ENCODE measurements around the gene IL1RL1. TPM values are rescaled to one million over a fixed set of nuclear protein-coding genes. Genes with fewer than 3 reads are reported as not detected.

IL1RL1 gene
- 0.40 and 1.3 TPM in 2 replicates for total RNA-seq

GRCh38 chr2:102310964-102311640, at the start of gene IL1RL1:
Gene IL1RL1, plus strand, starts transcription at chr2:102311563. Its CDS starts 26,702 bp downstream, at chr2:102338265.
- no peak for DNase-seq (ENCODE audit: low read depth in 2 of 2)

GRCh38 chr2:102262216-102263129, 48.9 kb upstream of the IL1RL1 start:
- no peak for DNase-seq (ENCODE audit: low read depth in 2 of 2)

GRCh38 chr2:102264952-102265351, 46.4 kb upstream of the IL1RL1 start:
- no peak for DNase-seq (ENCODE audit: low read depth in 2 of 2)

DNA sequence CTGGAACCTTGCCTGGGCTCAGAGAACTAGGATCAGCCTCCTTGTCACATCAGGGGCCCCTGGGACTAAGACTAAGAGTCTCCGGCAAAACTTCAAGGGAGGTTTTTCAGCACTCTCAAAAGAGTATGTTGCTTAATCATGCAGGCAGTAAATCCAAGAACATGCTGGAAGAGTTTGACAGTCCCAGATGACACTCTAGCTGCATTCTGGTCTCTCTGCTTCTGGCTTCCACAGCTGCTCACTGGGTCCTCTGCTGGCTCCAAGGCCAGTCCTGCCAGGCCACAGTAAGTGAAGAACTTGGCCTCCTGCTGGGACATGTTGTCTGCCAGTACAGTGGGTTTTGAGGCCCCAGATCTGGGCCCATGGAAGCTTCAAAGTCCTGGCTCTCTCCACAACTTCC, 45.2 kb upstream of the IL1RL1 start:
- DNase-seq (ENCODE audit: low read depth in 2 of 2) = no peak

DNA sequence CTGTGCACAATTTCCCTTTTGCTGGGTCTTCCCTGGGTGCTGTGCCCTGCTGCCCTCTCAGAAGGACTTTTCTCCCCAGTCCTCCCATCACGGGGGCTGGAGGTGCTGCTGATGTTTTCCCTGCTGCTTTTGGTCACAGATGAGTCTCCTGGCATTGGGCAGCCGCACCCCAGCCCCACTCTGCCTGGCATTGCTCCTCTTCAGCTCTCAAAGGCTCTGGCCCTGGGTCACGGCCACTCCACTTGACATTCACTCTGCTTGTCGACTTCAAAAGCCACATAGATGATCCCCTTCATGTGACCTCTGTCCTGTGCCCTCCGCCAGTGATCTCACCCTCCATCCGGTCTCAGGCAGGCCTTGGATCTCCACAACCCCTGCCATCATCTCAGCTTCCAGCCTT, 43.6 kb upstream of the IL1RL1 start:
- no peak for DNase-seq (ENCODE audit: low read depth in 2 of 2)

GRCh38 chr2:102268510-102269199, 42.7 kb upstream of the IL1RL1 start:
- no peak for DNase-seq (ENCODE audit: low read depth in 2 of 2)

DNA sequence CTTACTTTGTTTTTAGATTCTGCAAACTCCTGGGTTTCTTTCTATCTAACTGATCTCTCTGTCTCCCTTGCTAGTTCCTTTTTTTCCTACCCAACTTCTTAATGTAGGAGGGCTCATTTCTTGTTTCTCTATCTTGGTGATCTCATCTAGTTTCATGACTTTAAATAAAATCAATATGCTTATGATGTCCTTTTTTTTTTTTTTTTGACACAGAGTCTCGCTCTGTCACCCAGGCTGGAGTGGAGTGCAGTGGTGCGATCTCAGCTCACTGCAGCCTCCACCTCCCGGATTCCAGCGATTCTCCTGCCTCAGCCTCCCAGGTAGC, 42.2 kb upstream of the IL1RL1 start:
- DNase-seq (ENCODE audit: low read depth in 2 of 2) = no peak

- DNase-seq (ENCODE audit: low read depth in 2 of 2) = no peak
Measured at GRCh38 chr2:102271844-102272243, 39.5 kb upstream of the IL1RL1 start.

- DNase-seq (ENCODE audit: low read depth in 2 of 2) = peak in 1 of 2 donors; percentile 66
Measured at GRCh38 chr2:102273619-102274211, 37.6 kb upstream of the IL1RL1 start.

DNA sequence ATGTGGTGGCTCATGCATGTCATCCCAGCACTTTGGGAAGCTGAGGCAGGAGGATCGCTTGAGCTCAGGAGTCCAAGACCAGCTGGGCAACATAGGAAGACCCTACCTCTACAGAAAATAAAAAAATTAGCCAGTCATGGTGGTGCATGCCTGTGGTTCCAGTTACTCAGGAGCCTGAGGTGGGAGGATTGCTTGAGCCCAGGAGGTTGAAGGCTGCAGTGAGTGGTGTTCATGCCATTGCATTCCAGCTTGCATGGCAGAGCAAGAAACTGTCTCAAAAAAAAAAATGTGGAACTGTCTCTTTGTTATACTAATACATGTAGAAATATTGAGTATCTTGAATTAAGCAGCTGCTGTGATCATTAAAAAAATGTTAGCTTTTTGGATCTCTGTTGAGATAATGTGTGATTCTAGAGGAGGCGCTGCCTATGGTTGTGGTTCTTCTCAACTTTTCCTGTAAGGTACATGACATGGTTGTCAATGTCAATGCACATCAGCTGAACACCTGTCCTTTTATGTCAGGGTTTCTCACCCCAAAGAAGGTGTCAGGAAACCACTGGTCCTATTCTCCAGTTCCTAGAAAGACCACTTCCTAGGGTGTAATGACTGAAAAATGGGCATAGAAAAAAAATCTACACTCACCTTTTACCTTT, 34.7 kb upstream of the IL1RL1 start:
- DNase-seq (ENCODE audit: low read depth in 2 of 2) = no peak

DNA sequence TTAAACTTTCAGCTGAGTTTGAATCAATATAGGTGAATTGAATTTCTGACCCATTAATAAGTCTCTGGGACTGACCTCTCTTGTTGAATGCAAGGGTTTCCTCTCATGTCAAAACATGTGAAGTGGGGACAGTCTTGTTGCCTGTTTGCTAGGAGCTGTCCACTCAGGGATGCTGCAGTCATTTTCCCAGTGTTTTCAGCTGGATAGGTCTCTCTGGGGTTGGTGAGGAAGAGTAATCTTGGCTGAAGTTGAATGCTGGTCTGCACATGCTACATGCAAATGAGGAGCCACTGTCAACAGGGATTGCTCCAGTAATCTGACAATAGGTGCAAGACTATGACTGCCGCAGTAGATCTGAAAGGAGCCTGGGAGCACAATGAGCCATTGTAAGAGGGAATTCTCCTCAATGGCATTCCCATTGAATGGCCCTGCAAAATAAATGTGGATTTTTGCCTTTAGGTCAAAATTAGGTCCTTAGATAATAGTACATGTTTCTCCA, 34.1 kb upstream of the IL1RL1 start:
- DNase-seq (ENCODE audit: low read depth in 2 of 2) = no peak

GRCh38 chr2:102278720-102279390, 32.5 kb upstream of the IL1RL1 start:
- no peak for DNase-seq (ENCODE audit: low read depth in 2 of 2)

GRCh38 chr2:102279391-102279735, 32.0 kb upstream of the IL1RL1 start:
- no peak for DNase-seq (ENCODE audit: low read depth in 2 of 2)

DNA sequence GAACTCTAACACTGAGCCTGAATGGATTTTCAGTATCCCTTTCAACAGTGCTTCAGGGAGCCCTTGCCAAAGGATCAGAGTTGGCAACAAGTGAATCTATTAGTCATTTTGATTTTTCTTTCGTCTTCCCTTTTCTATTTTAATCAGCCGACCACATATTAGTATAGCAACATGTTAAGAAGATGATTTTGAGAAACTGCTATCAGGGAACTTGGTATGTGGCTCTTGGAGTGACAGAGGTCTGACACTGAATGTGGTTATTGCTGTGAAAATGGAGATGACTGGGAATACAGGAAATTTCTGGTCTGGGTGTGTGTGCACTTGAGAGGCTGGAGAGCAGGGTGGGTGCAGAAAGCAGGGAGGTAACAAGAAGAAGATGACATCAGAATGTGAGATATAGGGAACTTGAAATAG, 28.7 kb upstream of the IL1RL1 start:
- DNase-seq (ENCODE audit: low read depth in 2 of 2) = no peak

- no peak for DNase-seq (ENCODE audit: low read depth in 2 of 2)
Measured at GRCh38 chr2:102283996-102284395, 27.4 kb upstream of the IL1RL1 start.

GRCh38 chr2:102284611-102285010, 26.8 kb upstream of the IL1RL1 start:
- no peak for DNase-seq (ENCODE audit: low read depth in 2 of 2)

DNA sequence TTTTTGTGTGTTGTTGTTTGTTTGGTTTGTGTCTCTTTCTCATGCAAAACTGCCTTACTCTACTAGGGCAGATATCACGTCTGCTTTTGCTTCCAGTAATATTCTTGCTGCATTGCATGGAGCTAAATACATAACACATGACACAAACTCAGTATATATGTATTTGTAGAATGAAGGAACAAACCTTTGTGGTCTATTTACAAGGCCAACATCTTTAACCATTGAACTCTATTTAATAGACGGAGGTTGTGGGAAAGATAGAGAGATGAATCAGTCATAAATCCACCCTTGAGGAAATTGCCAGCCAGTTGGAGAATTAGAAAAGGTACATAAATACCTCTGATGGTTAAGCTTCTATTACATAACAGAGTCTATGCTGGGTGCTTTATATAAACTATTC, 26.0 kb upstream of the IL1RL1 start:
- no peak for DNase-seq (ENCODE audit: low read depth in 2 of 2)

DNA sequence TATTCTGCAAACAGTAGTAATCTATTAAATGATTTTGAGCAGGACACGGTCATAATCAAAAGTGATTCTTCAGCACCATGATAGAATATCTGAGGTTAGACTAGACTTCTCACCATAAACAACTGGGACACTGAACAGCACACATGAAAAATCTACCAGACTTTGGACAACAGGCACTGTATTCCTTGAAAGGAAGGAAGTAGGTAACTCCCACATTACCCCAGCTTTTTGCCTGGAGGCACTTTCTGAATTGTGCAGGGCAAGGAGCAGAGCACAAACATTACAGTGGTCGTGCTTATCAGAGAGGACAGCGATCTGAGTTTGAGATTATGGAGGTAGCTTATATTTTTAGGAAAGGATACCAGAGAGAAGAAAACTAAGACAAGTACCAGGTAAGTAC, 25.3 kb upstream of the IL1RL1 start:
- DNase-seq (ENCODE audit: low read depth in 2 of 2) = no peak

DNA sequence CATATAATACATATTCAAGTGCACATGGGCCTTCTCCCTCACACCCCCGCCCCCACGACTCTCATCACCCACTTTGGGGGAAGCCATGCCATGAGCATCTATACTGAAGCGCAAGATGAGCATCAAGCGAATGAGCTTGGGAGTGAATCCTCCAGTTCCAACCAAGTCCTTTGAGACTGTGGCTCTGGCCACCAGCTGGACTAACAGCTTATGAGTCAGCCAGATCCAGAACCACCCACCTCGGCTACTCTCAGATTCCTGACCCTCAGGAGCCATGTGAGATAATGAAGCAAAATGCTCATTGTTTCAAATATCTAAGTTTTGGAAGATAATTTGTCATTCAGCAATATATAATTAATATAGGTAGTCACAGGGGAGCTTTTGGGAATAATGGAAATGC, 22.2 kb upstream of the IL1RL1 start:
- no peak for DNase-seq (ENCODE audit: low read depth in 2 of 2)

- no peak for DNase-seq (ENCODE audit: low read depth in 2 of 2)
Measured at GRCh38 chr2:102290594-102290993, 20.8 kb upstream of the IL1RL1 start.

All from lung microvascular endothelial cell (primary cell).